HCT116 (cell line): ENCODE measurements around the gene WDHD1. TPM values are rescaled to one million over a fixed set of nuclear protein-coding genes. Genes with fewer than 3 reads are reported as not detected.

ENCODE experiments used
- ATAC-seq: fragments of 200-7000 bp; cut with Tn5 transposase; 2 replicates; pipeline ENCODE4 v1.9.1; 2020; ENCODE audit warnings: mild to moderate bottlenecking, moderate library complexity
- BruUV-seq: library from RNA; stranded (reverse); fragments of 400-500 nt; replicated peaks from 2 replicates; lab custom pipeline; 2021; lab: Mats Ljungman, UMichigan
- CTCF ChIA-PET: fragments of 300-600 bp; sonication (Branson Sonifier 250); formaldehyde crosslinking; loops from one replicate; lab custom pipeline; 2021; ENCODE audit warnings: antibody characterized with exemption; lab: Charles Lee
- POLR2A ChIA-PET: fragments of 300-600, 350-600 bp; sonication (Branson Sonifier 250); formaldehyde crosslinking; loops from one replicate; lab custom pipeline; 2021; ENCODE audit warnings: antibody characterized with exemption; lab: Charles Lee
- RAD21 ChIA-PET, 2 experiments: fragments of 300-600 bp; sonication (Branson Sonifier 250); formaldehyde crosslinking; loops; one replicate each; lab custom pipeline; 2023; ENCODE audit warnings: low total read pairs in 2 of 2; ENCODE audit not compliant: uncharacterized antibody in 2 of 2, unreplicated experiment in 2 of 2, low non-redundant PET in 1 of 2; lab: Charles Lee
- DNase-seq: peaks from one replicate; pipeline ENCODE4 v3.0.0-alpha.2; 2010; ENCODE audit warnings: low read depth, low spot score
- H2AFZ ChIP-seq: fragments of 200-600 bp; shearing (Covaris generic), sonication (generic); 2 replicates; pipeline ENCODE4 v1.6.1; 2017; ENCODE audit warnings: low read depth, mixed run types, mixed read lengths, antibody characterized with exemption, low read length; ENCODE audit not compliant: poor library complexity, severe bottlenecking
- H3K27ac ChIP-seq: 2 replicates; pipeline ENCODE4 v1.5.1; 2012; ENCODE audit warnings: low read depth, low read length
- H3K27me3 ChIP-seq: fragments of 200-600 bp; sonication (generic); 2 replicates; pipeline ENCODE4 v1.6.1; 2016; ENCODE audit warnings: mixed run types, low read length, mixed read lengths; ENCODE audit not compliant: insufficient read depth
- H3K36me3 ChIP-seq, 2 experiments: fragments of 200-500 bp in 1 of 2; fragments of 200-600 bp in 1 of 2; sonication (Bioruptor generic) in 1 of 2; sonication (generic) in 1 of 2; 2 replicates each; pipeline versions ENCODE4 v1.5.1 to v1.6.1; 2014 to 2016; ENCODE audit warnings: low read length in 2 of 2, inconsistent platforms in 1 of 2, mixed read lengths in 1 of 2, mixed run types in 1 of 2; ENCODE audit not compliant: insufficient read depth in 2 of 2, control insufficient read depth in 1 of 2
- H3K4me1 ChIP-seq, 2 experiments: fragments of 200-600 bp in 1 of 2; sonication (generic) in 1 of 2; 2 replicates each; pipeline versions ENCODE4 v1.5.1 to v1.6.1; 2012 to 2017; ENCODE audit warnings: low read length in 2 of 2, inconsistent platforms in 1 of 2, mild to moderate bottlenecking in 1 of 2, mixed read lengths in 1 of 2, mixed run types in 1 of 2, moderate library complexity in 1 of 2; ENCODE audit not compliant: insufficient read depth in 2 of 2, control insufficient read depth in 1 of 2
- H3K4me2 ChIP-seq: fragments of 200-600 bp; sonication (generic); 2 replicates; pipeline ENCODE4 v1.6.1; 2017; ENCODE audit warnings: mixed run types, low read length, mixed read lengths
- H3K4me3 ChIP-seq, 2 experiments: fragments of 200-600 bp in 1 of 2; sonication (generic) in 1 of 2; replicated peaks in 1 of 2; 2 replicates each; pipeline ENCODE4 v1.5.1; 2011 to 2016; ENCODE audit warnings: low read length in 2 of 2, control low read depth in 1 of 2, low read depth in 1 of 2, mild to moderate bottlenecking in 1 of 2, mixed read lengths in 1 of 2, mixed run types in 1 of 2
- H3K79me2 ChIP-seq: fragments of 200-600 bp; sonication (generic); 2 replicates; pipeline ENCODE4 v1.6.1; 2017; ENCODE audit warnings: mild to moderate bottlenecking, mixed run types, low read length, moderate library complexity, mixed read lengths; ENCODE audit not compliant: insufficient read depth
- H3K9ac ChIP-seq: fragments of 200-600 bp; sonication (generic); 2 replicates; pipeline ENCODE4 v1.6.1; 2016; ENCODE audit warnings: low read length, mixed read lengths
- H3K9me2 ChIP-seq: fragments of 200-600 bp; sonication (generic), shearing (Covaris generic); 2 replicates; pipeline ENCODE4 v1.6.1; 2017; ENCODE audit warnings: mixed run types, mild to moderate bottlenecking, moderate library complexity; ENCODE audit not compliant: insufficient read depth
- H3K9me3 ChIP-seq, 2 experiments: fragments of 200-500 bp in 1 of 2; fragments of 200-600 bp in 1 of 2; sonication (Bioruptor generic) in 1 of 2; sonication (generic) in 1 of 2; 2 replicates each; pipeline ENCODE4 v1.6.1; 2014 to 2017; ENCODE audit warnings: low read length in 2 of 2, mixed read lengths in 2 of 2, inconsistent platforms in 1 of 2, low read depth in 1 of 2, mild to moderate bottlenecking in 1 of 2, mixed run types in 1 of 2, moderate library complexity in 1 of 2; ENCODE audit not compliant: control insufficient read depth in 1 of 2, insufficient read depth in 1 of 2
- H4K20me1 ChIP-seq: fragments of 200-600 bp; sonication (generic), shearing (Covaris generic); 2 replicates; pipeline ENCODE4 v1.6.1; 2017; ENCODE audit warnings: mixed run types, mild to moderate bottlenecking, moderate library complexity; ENCODE audit not compliant: insufficient read depth
- ELF1 ChIP-seq: IDR thresholded peaks from 2 replicates; pipeline ENCODE4 v1.6.1; 2012; ENCODE audit warnings: low read depth, borderline replicate concordance
- EZH2 ChIP-seq: fragments of 200-600 bp; sonication (generic); IDR thresholded peaks from 2 replicates; pipeline ENCODE4 v1.6.1; 2017; ENCODE audit warnings: antibody characterized with exemption, mixed run types
- RAD21 ChIP-seq: IDR thresholded peaks from 2 replicates; pipeline ENCODE4 v1.6.1; 2012; ENCODE audit warnings: low read depth, mild to moderate bottlenecking
- SP1 ChIP-seq: IDR thresholded peaks from 2 replicates; pipeline ENCODE4 v1.6.1; 2012; ENCODE audit warnings: low read depth
- ZFX ChIP-seq: fragments of 450-650 bp; IDR thresholded peaks from 2 replicates; pipeline ENCODE4 v1.6.1; 2017
- intact Hi-C: fragments of 100-400 bp; cut with micrococcal nuclease; formaldehyde crosslinking; loops from 2 replicates; pipeline ENCODE4 v1.10.0; 2022
- total RNA-seq: library from RNA; stranded (reverse); gene quantifications from one replicate; pipeline ENCODE4 v1.2.1, GENCODE V29; 2021; ENCODE audit not compliant: unreplicated experiment
- TF ChIP-seq, protein P1 (sequence below): IDR thresholded peaks from 2 replicates; pipeline ENCODE4 v1.6.1; 2012

Gene WDHD1
- total RNA-seq, 1 experiment from 2014 or later: 44.3 TPM

GRCh38 chr14:55051423-55052268 is 24.7 kb upstream of the WDHD1 start, which contains the start of gene MAPK1IP1L (continued):
- TF ChIP-seq SP1: peak; percentile 53
- peak; percentile 82 for TF ChIP-seq ELF1
- TF ChIP-seq ZFX: peak; percentile 68
- peak; percentile 78 for TF ChIP-seq RAD21
- TF ChIP-seq, protein P1, sequence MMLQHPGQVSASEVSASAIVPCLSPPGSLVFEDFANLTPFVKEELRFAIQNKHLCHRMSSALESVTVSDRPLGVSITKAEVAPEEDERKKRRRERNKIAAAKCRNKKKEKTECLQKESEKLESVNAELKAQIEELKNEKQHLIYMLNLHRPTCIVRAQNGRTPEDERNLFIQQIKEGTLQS: no peak
- TF ChIP-seq EZH2: no peak

DNA sequence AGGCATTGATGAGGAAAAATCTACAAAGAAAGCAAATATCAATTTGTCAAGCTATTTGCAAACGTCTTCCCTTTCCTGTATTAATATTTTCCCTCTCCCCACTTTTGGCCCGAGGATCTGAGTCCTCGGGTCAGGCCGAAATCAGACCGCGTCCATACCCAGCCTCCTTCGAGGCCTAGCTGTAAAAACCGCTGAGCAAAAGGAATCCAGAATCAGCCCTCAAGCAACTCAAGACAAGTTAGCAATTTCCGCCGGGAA is 24.2 kb upstream of the WDHD1 start:
- no peak for TF ChIP-seq EZH2
- TF ChIP-seq, all 23 proteins: peak for 0
- Histone ChIP-seq H3K36me3 (peaks cover 0 to 6% of the 10 kb centered on the region in 2 experiments; a peak in 2 of 4 replicates), H3K9me2 (no peaks in the 10 kb centered on the region), H3K9me3 (no peaks in the 10 kb centered on the region), H2AFZ (no peak overlapping the region), H3K4me2 (peak overlapping the region; percentile 81), H3K4me3 (peak overlapping the region; percentile 66 to 97), H3K27ac (peak overlapping the region; percentile 99), H4K20me1 (peaks cover 26% of the 10 kb centered on the region; the same call in 1 of the 2 replicates), H3K9ac (peak overlapping the region; percentile 98), H3K79me2 (peaks cover 42% of the 10 kb centered on the region), H3K4me1 (peaks cover 4 to 21% of the 10 kb centered on the region in 2 experiments; a peak in 3 of 4 replicates), H3K27me3 (no peaks in the 10 kb centered on the region)
- BruUV-seq: TSS peak; percentile 95
- no peak for DNase-seq
- ChIA-PET RAD21 (no interaction called here), CTCF (interaction anchor here (0.6 to 1.9 kb wide), 14 partner anchors 8 to 195 kb away, joined by 3 to 10 read pairs (median 3); partner anchors contain the start of genes SOCS4 and WDHD1), POLR2A (interaction anchor here (0.7 to 2.7 kb wide), 13 partner anchors 9 to 148 kb away, joined by 3 to 11 read pairs (median 3); partner anchors contain the start of genes DLGAP5, GCH1, SOCS4 and WDHD1)
- intact Hi-C loops: loop anchor here (1.0 kb wide), 1 partner anchor 110 kb away; no protein-coding TSS in a partner anchor
- ATAC-seq: no peak
